HG03460 (cell line): ENCODE data around the gene ADO.

Experiments
- ATAC-seq: cut with Tn5 transposase; IDR thresholded peaks from one replicate; pipeline ENCODE4 v1.9.1; 2021; ENCODE audit not compliant: unreplicated experiment

ADO gene

GRCh38 chr10:62817121-62817765, 12.7 kb downstream of the ADO start:
- ATAC-seq, result peak; percentile 20

- peak; percentile 32 for ATAC-seq
Measured at GRCh38 chr10:62817766-62818425, 13.4 kb downstream of the ADO start.

GRCh38 chr10:62818426-62819011, 14.0 kb downstream of the ADO start:
- no peak for ATAC-seq

- no peak for ATAC-seq
Measured at GRCh38 chr10:62819141-62819920, 14.8 kb downstream of the ADO start.

GRCh38 chr10:62820586-62820985, 16.1 kb downstream of the ADO start:
- no peak for ATAC-seq

- ATAC-seq, result no peak
Measured at GRCh38 chr10:62826273-62826672, 21.8 kb downstream of the ADO start.

- no peak for ATAC-seq
Measured at GRCh38 chr10:62829622-62830021, 25.1 kb downstream of the ADO start.

- ATAC-seq, result no peak
Measured at GRCh38 chr10:62830679-62831078, 26.2 kb downstream of the ADO start.

- no peak for ATAC-seq
Measured at GRCh38 chr10:62831346-62831745, 26.8 kb downstream of the ADO start.

GRCh38 chr10:62839590-62839989, 35.1 kb downstream of the ADO start:
- ATAC-seq, result no peak

GRCh38 chr10:62842983-62843382, 38.5 kb downstream of the ADO start:
- ATAC-seq, result no peak

GRCh38 chr10:62843600-62843999, 39.1 kb downstream of the ADO start:
- no peak for ATAC-seq

- ATAC-seq, result no peak
Measured at GRCh38 chr10:62844280-62845011, 39.9 kb downstream of the ADO start.

- ATAC-seq, result no peak
Measured at GRCh38 chr10:62847433-62847832, 42.9 kb downstream of the ADO start.

- ATAC-seq, result no peak
Measured at GRCh38 chr10:62850646-62851045, 46.1 kb downstream of the ADO start.

GRCh38 chr10:62851442-62851841, 46.9 kb downstream of the ADO start:
- ATAC-seq, result no peak

GRCh38 chr10:62852961-62853702, 48.6 kb downstream of the ADO start:
- ATAC-seq, result peak; percentile 80

GRCh38 chr10:62853710-62854109, 49.2 kb downstream of the ADO start:
- no peak for ATAC-seq

GRCh38 chr10:62856021-62856420, 51.5 kb downstream of the ADO start:
- ATAC-seq, result no peak
